Inflammatory macrophage (primary cell): Measurements from ENCODE around the gene ANKS6.

Source experiments
- DNase-seq, 2 donors: peaks; one replicate each; pipeline ENCODE4 v3.0.0-alpha.2; 2020 to 2022

ANKS6 gene

DNA sequence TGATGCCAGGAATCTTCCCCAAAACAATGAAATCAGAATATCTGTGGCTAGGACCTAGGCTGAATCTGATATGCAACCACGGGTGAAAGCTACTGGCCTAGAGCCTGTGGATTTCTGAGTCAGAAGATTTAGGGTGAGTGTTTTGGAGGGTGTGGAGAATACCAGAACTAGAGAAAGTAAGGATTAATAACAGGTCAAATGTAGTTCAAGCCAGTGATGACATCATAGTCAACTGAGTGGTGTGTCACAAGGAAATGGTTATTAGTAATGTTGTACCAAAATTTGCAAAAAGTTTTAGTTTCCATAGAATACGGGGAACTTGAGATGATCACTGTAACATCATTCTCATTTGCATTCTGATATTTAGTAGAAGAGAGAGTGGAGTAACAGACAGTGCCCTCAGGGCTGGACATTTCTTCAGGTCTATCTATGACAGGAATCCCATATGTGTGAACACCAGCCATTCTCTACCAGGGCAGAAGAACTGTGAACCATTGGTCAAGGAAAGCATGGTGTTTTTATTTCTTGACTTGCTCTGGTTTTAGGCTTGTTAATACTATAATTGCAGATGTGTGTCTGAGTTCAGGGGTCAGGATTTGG, 14.8 kb upstream of the ANKS6 start:
- peak; percentile 88 for DNase-seq

DNA sequence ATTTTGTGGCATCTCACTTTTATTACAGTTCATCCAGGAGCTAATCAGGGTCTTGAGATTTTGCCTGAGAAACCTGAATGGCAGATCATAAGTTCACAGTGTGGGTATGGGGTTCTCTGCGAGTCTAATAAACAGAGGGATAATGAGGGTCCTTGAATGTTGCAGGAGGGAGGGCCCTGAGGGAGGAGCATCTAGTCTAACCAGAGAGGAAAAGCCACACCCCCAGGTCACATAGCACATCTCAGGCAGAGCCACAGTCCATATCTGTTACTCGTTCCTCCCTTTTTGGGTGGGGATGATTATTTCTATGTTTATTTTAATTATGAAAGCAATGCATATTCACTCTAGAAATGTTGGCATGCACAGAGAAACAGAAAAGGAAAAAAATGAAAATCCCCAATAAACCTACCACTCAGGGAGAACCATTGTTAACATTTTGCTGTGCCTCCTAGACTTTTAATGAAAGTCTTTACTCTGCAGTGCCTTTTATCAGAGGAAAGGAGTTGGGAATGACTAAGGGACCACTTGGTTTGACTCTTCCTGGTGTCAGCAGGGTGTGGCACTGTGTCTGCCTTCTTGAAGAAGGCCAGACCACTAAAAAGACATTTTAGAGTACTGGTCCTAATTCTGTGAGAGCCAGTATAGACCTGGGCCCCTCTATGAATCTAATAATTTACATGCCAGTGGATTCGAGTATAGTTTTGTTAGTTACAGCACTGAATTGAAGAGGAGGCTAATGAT, 13.9 kb upstream of the ANKS6 start:
- DNase-seq, result peak in 1 of 2 donors; percentile 7

DNA sequence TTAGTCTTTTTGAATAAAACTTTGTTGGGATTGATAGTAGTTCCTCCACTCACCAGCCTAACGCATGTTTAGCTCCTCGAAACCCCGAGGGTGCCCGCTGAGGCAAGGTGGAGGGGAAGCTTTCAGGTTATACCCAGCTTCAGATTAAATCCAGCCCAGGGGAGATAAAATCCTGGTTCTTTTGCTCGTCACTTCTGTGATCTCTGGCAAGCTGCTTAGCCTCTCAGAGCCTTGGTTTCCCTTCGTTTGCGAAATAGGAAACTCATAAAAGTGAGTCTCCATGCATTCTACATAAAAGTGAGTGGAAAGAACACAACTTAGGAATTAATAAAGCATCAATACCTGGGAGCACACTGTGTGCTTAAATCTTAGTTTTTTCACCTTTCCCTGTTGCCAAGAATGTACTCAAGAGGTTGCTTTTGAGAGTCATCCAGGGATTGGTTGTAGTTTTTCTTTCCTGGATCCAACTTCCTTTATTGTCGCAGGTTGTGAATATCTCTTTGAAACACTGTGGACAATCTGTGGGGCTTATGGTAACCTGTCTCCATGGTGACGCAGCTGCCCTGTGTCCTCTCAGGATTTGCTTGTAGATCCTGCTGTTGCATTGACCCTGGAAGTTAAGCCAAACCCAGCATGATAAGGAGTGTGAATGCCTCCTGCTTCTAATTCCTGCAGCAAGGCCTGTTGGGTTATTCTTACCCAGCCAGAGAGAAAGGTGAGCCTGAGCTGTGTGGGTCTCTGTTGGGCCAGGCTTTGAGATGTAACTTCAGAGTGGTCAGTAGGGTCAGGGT, 13.2 kb upstream of the ANKS6 start:
- peak in 1 of 2 donors; percentile 3 for DNase-seq

DNA sequence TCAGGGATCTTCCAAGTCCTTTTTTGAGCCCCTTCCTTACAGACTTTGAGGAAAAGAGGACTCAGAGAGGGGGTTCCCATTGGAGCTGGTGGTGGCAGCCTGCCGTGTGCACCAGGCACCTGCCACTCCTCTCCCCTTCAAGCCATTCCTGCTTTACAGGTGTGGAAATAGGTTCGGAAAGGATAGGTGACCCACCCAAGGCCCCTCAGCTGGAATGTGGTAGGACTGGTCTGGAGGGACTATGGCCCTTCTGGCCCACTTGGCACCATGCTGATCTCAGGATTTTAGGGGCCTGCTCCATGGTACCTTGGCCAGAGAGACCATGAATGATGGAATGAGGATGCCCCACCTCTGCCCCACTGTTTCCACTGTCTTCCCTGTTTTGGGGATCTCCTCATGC, 12.5 kb upstream of the ANKS6 start:
- no peak for DNase-seq

DNA sequence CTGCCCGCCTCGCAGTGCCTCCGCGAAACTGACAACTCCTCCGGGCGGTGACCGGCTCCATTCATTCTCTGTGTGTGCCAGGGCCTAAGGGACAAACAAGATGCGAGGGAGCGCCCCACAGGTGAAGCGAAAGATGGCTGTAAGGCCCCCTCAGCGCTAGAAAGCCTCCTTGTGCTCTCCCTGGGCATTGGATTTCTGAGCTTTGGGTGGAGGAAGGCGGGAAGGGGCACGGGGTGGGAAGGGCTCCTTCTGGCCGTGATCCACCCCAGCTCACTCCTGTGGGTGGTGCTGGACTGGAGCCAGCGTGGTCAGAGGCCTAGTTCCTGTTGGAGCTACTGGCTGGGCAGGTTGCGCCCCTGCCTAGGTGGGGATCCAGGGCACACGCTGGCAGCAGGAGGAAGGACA, 12.1 kb upstream of the ANKS6 start:
- peak; percentile 74 to 89 for DNase-seq

DNA sequence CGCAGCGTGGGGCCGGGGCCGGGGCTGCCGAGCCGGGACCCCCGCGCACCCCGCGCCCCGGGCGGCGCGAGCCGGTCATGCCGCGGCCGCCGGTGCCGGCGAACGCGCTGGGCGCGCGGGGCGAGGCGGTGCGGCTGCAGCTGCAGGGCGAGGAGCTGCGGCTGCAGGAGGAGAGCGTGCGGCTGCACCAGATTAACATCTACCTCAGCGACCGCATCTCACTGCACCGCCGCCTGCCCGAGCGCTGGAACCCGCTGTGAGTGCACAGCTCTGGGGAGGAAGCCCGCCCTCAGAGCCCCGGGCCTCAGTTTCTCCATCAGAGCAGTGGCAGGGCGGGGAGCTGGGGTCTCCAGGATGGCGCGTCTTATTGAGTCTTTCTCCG, 11.4 kb upstream of the ANKS6 start:
- DNase-seq, result peak in 1 of 2 donors; percentile 4

DNA sequence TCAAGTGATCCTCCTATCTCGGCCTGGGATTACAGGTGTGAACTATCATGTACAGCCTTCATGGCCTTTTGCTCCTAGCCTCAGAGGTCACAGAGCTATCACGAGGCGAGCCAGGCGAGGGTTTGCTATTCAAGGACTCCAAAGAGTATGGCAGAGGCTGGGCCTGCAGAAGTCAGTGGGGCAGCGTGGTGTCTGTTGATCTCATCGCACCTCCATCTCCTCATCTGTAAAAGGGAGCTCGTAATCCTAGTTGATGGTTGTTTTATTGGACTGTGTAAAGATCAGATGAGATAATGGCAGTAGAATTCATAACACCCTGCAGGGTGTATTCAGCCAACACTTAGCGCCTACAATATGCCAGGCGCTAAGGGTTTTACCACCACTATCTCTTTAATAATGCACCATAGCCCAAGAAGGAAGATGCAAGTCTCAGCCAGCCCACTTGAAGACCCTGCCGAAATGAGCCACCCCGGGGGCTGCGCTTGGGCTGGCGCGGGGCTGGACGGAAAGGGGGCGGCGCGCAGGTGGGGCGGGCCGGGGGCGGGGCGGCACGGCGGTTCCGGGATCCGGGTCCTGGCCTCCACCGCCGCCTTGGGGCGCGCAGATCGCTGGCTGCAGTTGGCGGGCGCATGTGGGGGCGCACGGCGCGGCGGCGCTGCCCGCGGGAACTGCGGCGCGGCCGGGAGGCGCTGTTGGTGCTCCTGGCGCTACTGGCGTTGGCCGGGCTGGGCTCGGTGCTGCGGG, 10.9 kb upstream of the ANKS6 start, which contains the start of gene GALNT12:
Gene GALNT12, plus strand, starts transcription at position 601 of the 744 bp plus-strand sequence. Its CDS starts 29 bp downstream, at position 630.
- peak; percentile 36 to 72 for DNase-seq

DNA sequence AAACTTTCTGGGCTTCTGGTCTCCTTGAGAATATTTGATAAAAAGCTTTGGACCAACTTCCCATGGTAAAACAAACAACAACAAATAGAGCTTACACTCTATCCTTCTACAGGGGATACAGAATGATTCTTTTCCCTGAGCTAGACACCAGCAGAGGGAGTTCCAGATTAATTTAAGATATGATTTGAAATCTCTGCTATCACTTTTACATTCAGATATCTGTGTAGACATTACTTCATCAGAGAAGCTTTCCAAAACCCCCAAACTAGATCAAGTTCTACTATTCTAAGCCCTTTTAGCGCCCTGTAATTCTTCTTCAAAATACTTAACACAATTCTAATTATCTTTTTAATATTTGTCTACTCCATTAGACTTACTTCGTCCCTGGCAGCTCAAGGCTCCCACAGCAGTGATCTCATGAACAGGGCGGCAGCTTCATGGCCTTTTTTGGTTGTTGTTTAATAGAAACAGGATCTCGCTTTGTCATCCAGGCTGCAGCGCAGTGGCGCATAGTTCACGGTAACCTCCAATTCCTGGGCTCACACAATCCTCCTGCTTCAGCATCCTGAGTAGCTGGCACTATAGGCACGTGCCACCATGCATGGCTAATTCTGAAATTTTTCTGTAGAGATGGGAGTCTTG, 10.2 kb upstream of the ANKS6 start:
- DNase-seq, result peak; percentile 51 to 52

DNA sequence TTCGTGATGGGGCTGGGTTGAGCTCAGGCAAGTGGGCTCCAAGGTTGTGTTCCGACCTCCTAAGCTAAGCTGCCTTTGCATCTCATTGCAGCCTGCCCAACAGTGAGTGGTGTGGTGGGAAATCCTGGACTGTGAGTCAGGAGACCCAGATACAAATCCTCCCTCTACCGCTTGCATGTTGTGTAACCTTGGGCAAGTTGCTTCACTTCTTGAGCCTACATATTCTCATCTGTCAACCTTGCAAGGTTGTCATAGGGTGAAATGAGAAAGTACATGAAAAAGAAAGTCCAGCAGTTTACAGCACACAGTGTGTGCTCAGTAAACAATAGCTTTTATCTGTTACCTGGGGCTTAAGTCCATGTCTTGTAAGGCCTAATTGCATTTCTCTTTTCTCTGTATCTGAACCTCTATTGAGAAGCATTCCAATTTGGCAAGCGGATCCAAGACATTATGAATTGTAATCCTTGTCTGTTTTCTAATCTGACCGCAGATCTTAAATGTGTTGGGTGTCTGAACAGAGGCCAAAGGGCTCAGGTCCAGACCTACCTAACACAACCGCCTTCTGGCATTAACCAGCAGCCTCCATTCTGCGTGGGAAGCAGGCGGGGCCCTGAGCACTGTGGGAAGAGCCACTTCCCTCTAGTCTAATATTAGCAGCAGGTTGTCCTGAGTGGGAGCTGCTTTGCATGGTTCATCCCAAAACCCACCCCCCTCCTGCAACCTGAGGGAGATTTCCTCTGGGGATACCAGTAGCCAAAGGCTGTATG, 9.3 kb upstream of the ANKS6 start:
- peak; percentile 65 to 80 for DNase-seq

DNA sequence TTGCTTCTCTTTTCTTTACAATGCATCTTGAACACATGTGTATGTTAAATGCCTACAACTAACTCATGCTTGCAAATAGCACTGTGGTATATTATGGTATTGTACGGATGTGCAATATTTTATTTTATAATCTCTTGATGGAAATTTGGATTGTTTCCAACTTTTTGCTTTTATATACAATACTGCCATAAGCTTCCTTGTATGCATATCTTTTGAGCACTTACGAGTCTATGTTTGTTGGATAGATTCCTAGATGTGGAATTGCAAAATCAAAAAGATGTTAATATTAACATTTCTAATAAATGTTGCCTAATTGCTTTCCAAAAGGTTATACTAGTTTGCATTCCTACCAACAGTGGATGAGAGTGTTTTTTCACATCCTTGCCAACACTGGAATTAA, 7.7 kb upstream of the ANKS6 start:
- DNase-seq, result no peak

DNA sequence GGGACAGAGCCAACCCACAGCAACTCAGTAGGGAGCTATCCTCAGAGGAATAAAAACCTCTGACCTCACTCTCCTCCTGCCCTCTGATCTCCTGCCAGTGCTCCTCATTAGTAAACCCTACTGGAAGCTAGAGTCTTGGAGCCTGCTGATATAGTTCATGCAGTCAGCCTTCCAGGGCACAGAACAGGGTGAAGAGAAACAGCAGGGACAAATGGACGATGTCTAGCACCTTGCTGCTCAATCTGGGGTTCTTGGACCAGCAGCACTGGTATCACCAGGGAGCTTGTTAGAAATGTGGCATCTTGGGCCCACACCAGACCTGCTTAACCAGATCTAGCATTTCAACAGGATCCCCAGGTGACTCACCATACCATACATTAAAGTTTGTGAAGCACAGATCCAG, 5.6 kb upstream of the ANKS6 start:
- no peak for DNase-seq

DNA sequence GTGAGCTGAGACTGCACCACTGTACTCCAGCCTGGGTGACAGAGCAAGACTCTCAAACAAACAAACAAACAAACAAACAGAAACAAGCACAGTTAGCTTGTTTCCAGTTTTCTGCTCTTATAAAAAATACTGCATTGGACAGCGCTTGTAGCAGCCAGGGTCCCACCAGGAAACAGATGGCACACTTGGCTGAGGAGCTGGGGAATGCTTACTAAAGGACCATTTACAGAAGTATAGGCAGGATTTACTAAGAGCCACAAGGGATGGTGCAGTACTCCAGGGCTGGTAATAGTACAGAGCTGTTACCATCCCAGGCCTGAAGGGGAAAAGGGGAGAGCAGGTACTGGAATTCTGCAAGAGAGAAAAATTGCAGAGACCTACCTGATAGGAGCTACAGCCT, 5.2 kb upstream of the ANKS6 start:
- no peak for DNase-seq

DNA sequence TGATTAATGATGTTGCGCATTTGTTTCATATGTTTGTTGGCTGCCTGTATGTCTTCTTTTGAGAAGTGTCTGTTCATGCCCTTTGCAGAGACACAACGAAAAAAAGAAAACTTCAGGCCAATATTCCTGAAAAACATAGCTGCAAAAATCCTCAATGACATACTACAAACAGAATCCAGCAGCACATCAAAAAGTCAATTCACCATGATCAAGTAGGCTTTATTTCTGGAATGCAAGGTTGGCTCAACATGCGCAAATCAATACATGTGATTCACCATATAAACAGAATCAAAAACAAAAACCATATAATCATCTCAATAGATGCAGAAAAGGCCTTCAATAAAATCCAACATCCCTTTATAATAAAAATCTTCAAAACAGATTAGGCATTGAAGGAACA, 1.9 kb upstream of the ANKS6 start:
- no peak for DNase-seq

DNA sequence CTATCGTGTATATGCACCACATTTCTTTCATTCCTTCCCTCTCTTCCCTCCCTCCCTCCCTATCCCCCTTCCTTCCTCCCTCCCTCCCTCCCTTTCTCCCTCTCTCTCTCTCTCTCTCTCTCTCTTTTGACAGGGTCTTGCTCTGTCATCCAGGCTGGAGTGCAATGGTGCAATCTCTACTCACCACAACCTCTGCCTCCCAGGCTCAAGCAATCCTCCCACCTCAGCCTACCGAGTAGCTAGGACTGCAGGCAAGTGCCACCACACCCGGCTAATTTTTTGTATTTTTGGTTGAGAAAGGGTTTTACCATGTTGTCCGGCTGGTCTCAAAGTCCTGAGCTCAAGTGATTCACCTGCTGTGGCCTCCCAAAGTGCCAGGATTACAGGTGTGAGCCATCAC, 1.1 kb upstream of the ANKS6 start:
- no peak for DNase-seq

DNA sequence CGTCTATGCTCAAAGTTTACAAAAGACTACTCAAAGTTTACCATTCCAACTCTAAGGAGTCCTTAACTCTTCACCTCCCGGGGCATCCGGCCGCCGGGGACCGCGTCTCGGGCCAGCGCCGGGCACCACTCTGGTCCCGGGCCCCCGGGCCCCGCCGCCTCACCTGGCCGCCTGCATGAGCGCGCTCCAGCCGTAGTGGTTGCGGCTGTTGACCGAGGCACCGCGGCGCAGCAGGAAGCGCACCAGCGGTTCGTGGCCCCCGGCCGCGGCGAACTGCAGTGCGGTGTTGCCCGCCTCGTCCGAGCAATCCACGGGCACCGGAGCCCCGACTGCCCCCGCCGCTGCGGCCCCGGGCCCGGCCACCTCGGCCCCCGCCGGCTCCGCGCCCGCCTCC, 388 bp downstream of the ANKS6 start:
- no peak for DNase-seq

DNA sequence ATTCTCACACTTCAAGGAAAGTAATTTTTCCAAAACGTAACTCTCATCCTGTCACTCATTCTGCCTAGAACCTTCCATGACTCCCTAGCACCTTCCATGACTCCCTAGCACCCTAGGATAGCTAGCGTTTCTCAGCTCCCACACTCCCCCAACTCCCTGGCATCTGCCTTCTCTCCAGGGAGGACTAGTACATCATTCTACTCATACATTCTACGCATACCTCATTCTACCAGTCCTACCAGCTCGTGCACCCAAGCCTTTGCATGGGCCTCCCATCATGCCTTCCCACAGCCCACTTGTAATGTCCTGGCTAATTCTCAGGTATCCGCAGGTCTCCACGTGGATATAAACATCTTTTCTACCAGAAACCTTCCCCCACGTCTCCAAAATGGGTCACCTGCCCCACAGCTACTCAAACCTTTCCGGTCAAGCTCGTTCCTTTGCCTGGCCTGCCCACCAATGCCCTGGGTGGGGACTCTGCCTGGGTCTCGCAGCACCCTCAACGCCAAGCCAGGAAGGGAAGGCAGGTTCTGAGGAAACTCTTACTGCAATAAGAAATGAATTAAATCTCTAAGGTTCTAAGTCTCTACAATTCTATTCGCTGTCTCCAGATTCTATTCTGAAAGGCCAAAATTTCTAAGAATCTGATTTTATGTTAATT, 930 bp downstream of the ANKS6 start:
- DNase-seq, result no peak

DNA sequence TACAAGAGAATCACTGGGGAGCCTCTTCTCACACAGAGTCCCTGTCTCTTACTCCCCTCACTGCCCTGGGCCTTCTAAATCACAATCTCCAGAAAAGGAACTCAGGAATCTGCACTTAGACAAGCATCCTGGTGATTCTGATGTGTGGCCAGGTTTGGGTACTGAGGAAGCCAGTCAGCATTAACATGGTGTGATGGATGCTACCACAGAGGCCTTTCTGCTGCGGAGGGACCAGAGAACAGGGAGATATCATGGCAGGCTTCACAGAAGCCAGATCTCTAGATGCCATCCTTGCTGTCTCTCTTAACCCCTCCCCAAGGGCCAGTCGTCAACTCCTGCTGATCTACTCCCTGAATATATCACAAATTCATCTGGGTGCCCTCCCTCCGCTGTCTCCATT, 1.6 kb downstream of the ANKS6 start:
- no peak for DNase-seq

DNA sequence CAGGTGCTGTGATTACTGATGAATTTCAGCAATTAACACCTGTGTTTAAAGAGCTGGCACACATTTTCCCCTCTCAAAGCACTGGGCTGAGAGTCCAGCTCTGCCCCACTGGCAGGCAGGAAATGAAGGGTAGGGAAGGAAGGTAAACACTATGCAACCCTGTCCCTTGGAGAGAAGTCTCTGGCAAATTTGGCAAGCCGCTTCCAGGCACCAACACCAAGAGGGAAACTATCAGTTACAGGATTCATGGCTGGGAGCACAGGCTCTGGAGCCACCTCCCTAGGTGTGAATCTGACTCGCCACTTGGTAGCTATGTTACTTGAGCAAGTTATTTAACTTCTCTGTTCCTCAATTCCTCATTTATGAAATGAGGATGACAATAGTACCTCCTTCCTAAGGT, 3.3 kb downstream of the ANKS6 start:
- no peak for DNase-seq

DNA sequence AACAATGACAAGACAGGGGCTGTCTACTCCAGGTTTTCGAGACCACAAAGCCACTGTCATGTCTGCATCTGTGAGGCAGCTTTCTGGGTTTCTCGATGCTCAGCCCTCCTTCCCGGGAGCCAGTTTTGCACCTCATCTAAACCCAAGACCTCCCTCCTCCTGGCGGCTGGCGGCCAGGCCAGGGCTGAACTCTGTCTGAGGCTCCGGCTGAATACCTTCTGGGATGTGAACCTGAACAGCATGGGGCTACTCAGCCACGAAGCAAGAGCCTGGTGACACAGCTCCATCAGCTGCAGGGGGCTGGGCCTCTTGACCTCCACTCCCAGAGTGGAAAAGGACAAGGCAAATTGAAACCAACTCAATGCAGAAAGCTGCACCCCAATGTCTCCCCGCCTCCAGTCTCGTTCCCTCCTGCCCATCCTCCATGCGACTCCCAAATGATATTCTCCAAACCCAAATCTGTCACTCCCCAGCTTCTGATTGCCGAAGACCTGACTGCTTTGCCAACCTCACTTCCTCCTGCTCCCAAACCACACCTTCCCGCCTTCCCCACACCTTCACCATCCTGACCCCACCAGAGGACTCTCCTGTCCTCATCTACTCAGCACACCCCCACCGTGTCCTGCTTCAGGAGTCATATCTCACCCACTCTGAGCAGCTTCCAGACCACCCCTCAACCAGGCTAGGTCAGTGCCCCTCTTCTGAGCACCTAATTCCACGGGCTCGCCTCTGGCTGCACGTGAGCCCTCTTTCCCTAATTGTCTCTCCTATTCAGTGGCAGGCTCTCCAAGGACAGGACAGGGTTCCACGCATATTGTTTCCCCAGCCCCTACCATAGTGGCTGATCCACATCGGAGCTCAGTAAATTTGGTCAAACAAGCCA, 4.5 kb downstream of the ANKS6 start:
- DNase-seq, result no peak
